H7 (cell line): ENCODE data around the gene COL3A1. TPM values are rescaled to one million over a fixed set of nuclear protein-coding genes. Genes with fewer than 3 reads are reported as not detected.

ENCODE experiments used
- DNase-seq: peaks from one replicate; pipeline ENCODE4 v3.0.0; 2012
- H3K27me3 ChIP-seq: 2 replicates; pipeline ENCODE4 v1.6.0; 2011; ENCODE audit warnings: mild to moderate bottlenecking, low read length; ENCODE audit not compliant: control insufficient read depth, insufficient read depth
- H3K36me3 ChIP-seq: replicated peaks from 2 replicates; pipeline ENCODE4 v1.5.1; 2011; ENCODE audit warnings: low read length; ENCODE audit not compliant: control insufficient read depth, insufficient read depth
- H3K4me3 ChIP-seq: 2 replicates; pipeline ENCODE4 v1.5.1; 2011; ENCODE audit warnings: low read depth, mild to moderate bottlenecking, control low read depth, low read length, moderate library complexity; ENCODE audit not compliant: insufficient read depth
- total RNA-seq: library from RNA; depleted of rRNA; stranded (reverse); fragments of >200 nt; shearing (Covaris generic); gene quantifications from 2 replicates; pipeline ENCODE4 v1.2.3, GENCODE V29; 2014; rRNA removed

The COL3A1 gene
- not detected in 2 replicates for total RNA-seq

DNA sequence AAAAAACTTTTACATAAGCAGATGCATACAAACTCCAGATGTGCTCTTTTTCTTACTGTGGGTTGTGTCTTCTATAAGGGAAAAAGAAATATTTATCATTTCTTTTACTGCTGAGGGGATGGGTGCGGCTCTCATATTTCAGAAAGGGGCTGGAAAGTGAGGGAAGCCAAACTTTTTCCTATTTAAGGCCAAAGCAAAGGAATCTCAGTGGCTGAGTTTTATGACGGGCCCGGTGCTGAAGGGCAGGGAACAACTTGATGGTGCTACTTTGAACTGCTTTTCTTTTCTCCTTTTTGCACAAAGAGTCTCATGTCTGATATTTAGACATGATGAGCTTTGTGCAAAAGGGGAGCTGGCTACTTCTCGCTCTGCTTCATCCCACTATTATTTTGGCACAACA is at the start of gene COL3A1:
Gene COL3A1 (plus strand): TSS at position 210 of the 400 bp plus-strand sequence. CDS start 117 bp downstream, at position 327.
- DNase-seq = no peak
- Histone ChIP-seq H3K27me3 (no peaks in the 10 kb centered on the region), H3K4me3 (no peak within 1 kb of the TSS), H3K36me3 (no peaks in the 10 kb centered on the region)

DNA sequence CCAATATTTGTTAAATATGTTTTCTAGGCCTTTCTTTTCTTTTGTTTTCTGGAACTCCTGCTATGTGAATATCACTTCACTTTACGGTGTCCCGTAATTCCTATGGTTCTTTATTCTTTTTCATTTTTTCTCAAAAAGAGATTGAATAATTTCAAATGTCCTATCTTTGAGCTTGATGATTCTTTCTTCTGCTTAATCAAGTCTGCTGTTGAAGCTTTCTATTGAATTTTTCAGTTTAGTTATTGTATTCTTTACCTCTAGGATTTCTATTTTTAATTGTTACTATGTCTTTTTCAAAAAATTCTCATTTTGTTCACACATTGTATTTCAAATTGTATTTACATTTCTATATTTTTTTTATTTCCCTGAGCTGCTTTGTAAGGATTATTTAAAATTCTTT is 45.5 kb upstream of the COL3A1 start:
- no peak for DNase-seq
- H3K4me3 ChIP-seq = no peak overlapping the region
- no peaks in the 10 kb centered on the region for H3K27me3 ChIP-seq
- no peaks in the 10 kb centered on the region for H3K36me3 ChIP-seq

DNA sequence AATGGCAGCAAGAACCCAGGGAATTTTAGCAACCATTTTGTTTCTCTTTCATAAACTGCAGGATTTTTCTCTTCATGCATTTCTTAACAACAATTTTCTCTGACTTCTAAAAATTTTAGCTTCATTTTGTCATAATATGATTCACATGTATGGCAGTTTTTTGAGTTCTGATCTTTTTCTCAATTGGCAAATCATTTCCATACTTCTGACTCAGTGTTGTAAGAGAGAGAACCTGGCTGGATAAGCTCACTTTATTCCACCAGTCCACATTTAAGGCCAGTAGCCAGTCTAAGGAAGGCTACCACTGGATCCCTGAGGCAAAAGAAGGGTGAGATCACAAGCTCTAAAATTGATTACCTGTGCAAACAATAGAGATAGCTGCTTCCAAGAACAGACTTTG is 42.8 kb upstream of the COL3A1 start:
- Histone ChIP-seq H3K27me3 (no peaks in the 10 kb centered on the region), H3K36me3 (no peaks in the 10 kb centered on the region), H3K4me3 (no peak overlapping the region)
- DNase-seq = no peak

DNA sequence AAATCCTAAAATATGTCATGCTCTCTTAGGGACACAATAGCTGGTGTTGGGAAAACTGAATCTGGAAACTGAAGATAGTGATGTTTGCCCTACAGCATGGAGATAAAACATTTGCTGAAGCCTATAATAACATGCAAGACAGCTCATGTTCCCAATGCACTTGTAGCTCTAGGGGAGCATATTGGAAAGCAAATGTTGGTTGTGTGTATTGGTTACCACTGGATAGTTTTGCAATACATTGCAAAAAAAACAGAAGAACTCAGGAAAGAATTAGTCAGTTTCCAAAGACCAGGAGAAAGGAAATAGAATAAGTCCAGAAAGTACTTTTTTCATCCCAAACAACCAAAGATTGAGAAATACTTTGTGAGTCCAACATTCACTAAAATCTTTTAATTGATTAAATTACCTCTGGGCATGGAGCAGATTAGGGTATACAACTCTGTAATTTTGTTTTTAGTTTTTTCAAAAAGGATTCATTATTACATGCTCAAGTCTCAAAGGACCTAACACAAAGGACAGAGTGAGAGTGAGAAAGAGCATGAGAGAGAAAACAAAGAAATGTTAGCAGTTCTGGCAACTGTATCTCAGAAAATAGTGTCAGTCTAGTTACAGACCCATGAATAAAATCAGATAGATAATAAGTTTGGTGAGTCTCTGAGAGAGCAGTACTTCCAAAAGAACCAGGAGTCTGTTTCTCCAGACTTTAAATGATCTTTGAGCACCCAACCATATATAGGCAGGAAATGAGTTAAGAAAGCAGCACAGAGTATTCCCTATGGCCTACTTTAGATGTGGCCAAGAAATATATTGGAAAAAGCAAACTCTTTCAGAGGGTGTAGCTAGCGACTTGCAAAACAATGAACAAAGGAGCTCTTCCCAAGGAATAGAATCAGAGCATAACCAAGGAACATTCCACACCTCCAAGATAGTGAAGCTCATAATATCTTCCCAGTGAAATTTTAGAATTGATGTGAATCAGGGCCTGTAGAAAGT is 36.6 kb upstream of the COL3A1 start:
- Histone ChIP-seq H3K36me3 (no peaks in the 10 kb centered on the region), H3K27me3 (no peaks in the 10 kb centered on the region), H3K4me3 (no peak overlapping the region)
- DNase-seq = no peak

DNA sequence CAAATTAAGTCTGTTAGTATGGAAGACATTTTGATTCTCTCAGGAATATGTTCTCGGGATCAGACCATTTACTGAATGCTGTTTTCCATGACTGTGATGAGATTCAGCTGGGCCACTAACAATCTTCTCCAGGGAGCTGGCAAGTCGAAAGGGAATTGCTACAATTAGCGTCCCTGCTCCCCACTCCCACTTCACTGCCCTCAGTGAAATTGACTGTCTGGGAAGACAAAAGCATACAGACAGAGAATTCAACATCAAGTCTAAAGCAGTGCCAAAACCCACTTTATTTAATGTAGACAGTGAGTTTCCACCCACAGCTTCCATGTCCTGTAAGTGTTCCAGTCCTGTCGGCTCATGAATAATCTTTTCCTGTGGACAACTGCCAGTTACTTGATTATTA is 34.0 kb upstream of the COL3A1 start:
- Histone ChIP-seq H3K4me3 (no peak overlapping the region), H3K27me3 (no peaks in the 10 kb centered on the region), H3K36me3 (no peaks in the 10 kb centered on the region)
- DNase-seq = no peak

DNA sequence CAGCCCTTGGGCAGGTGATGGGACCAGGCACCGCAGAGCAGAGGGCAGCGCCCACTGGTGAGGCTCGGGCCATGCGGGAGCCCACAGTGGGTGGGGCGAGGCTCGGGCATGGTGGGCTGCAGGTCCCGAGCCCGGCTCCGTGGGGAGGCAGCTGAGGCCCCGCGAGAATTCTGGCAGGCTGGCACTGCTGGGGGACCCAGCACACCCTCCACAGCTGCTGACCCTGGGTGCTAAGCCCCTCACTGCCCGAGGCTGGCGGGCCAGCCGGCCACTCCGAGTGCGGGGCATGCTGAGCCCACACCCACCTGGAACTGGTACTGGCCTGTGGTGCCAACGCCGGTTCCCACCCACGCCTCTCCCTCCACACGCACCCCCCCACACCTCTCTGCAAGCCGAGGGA is 29.7 kb upstream of the COL3A1 start:
- DNase-seq = no peak
- no peak overlapping the region for H3K4me3 ChIP-seq
- no peaks in the 10 kb centered on the region for H3K27me3 ChIP-seq
- H3K36me3 ChIP-seq = no peaks in the 10 kb centered on the region

DNA sequence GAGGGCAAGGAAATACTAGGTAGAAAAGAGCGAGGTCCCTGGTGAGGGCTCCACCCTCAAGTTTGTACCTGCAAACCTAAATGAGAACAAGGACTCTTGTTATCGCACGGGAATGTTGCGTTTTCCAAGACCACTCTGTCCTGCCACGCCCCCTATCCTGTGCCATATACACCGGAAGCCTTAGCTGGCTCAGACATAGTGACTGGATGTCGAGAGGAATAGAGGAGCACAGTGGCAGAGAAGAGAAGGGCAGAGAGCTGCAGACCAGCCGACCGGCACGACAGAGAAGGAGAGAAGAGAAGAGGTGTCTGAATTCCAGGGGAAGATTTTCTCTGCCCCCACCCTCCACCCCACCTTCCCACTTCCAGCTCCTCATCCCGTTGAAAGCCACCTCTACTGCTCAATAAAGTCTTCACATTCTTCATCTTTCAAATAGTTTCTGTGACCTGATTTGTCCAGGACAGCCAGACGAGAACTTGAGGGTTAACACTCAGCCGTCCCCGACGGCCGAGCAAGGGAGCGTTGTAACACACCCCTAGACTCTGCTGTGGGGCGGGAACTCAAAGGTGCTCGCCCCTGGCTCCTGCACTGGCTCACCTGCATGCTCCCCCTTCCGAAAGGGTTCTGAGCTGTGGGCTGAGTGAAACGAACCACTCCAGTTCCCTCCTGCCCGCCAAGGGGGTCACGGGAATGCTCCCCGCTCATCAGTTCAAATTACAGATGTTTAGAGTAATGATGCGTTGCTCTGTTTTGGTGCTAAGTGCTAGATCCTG is 24.9 kb upstream of the COL3A1 start:
- H3K4me3 ChIP-seq = no peak overlapping the region
- H3K27me3 ChIP-seq = no peaks in the 10 kb centered on the region
- no peak for DNase-seq

DNA sequence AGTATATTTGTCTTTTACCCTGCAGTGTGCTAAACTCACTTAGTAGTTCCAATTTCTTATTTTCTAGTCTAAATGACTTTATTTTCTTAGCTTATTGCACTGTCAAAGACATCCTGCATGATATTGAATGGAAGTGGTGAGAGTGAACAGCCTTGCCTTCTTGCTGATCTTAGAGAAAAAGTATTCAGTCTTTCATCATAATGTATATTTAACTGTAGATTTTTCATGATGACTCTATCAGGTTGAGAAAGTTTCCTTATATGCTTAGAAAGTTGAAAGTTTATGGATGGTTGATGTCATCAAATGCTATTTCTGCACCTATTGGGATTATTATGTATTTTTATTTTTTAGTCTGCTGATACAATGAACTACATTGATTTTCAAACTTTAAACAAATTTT is 21.3 kb upstream of the COL3A1 start:
- Histone ChIP-seq H3K36me3 (no peaks in the 10 kb centered on the region), H3K4me3 (no peak overlapping the region), H3K27me3 (no peaks in the 10 kb centered on the region)
- no peak for DNase-seq

More for the DNA sequence above, 24.9 kb upstream of the COL3A1 start:
- no peaks in the 10 kb centered on the region for H3K36me3 ChIP-seq

DNA sequence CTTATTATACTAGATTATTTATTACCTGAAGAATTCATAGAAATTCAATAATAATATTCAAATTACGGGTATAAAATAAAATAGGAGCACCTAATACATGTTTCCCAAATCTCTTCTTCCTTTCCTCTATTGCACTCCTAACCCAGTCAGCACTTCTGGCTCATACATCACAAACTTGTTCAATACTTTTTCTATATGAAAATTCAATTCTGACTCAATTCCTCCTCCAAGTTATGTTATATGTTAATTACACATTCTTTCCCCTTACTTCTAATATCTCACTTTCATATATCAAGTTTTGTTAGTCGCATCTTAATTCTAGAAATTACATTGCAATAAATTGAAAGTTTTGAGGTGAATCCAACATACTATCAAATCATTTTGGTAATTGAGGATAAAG is 17.9 kb upstream of the COL3A1 start:
- Histone ChIP-seq H3K27me3 (no peaks in the 10 kb centered on the region), H3K4me3 (no peak overlapping the region), H3K36me3 (no peaks in the 10 kb centered on the region)
- DNase-seq = no peak

DNA sequence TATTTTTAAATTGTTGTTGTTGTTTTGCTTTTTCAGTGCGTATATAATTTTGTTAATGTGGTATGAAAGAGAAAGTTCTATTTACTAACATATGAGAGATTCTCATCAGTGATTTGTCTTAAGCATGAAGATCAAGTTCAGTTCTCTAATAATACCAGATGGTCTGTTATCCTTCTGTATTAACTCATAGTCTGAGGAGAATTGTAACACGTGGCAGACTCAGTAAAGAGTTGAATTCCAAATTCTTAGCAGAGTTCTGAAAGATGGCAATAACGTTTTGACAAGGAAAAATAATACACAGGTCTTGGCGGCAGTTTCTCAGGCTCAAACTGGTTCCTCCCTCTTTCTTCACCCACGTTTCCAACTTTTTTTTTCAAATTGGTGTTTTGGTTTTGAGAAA is 17.2 kb upstream of the COL3A1 start:
- no peak for DNase-seq
- H3K4me3 ChIP-seq = no peak overlapping the region

DNA sequence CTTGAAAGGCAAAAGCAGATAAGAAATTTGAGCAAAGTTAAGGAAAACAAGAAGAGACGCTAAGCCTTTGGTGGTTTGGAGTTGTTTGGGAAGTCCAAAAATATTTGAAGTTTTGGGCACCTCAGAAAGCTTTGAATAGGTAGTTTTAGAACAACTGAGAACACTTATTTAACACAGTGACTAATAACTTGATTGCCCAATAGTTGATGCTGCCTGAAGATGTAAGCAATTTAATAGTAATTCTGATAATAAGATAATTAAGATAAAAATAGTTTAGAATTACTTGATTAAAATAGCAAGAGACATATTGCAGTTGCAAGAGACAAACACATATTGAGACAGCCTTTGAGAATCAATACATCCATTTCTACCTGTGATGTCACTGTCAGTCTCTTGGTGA is 16.5 kb upstream of the COL3A1 start:
- H3K27me3 ChIP-seq = no peaks in the 10 kb centered on the region
- no peak for DNase-seq
- no peaks in the 10 kb centered on the region for H3K36me3 ChIP-seq
- H3K4me3 ChIP-seq = no peak overlapping the region

More for the DNA sequence above, 17.2 kb upstream of the COL3A1 start:
- Histone ChIP-seq H3K36me3 (no peaks in the 10 kb centered on the region), H3K27me3 (no peaks in the 10 kb centered on the region)

DNA sequence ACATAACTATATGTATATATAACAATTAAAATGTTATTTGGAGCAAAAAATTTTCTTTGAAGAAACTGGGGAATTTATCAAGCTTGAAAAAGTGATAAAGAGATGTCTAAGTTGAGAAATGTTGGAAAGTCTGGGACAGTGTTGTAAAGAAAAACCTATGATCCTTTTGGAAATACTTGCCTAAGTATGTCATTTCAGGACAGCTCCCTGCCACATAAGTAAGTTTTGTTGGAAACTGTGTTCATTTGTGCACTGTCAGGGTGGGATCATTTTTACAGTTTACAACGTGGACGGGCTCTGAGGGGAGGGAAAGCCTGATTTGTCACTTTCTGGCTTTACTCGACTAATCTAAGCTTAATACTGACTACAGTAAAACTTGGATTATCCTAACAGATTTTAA is 10.4 kb upstream of the COL3A1 start:
- no peaks in the 10 kb centered on the region for H3K27me3 ChIP-seq
- no peak overlapping the region for H3K4me3 ChIP-seq
- no peak for DNase-seq

DNA sequence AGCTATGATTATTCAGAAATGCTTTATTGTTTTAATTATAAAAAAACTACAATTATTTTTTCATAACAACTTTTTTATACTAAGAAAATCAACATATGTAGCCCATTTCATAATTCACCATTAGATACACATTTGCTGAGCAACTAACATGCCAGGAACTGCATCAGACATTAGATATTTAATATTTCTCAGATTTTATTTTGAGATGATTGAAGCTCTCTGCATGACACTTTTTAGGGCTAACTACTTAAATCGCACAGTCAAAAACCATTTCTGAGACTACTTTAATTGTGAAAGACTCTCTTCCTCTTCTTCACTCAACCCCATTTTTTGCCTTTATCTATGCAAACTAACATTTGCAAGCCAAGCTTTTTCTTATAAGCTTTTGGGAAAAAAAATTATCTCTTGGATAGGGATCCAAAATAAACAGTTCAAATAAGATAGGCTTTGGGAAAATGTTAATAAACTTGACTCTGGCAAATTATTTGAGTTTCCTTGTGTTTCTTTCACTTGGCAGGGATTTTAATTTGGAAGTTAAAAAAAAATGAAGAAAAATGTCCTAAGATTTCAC is 9.1 kb upstream of the COL3A1 start:
- no peaks in the 10 kb centered on the region for H3K27me3 ChIP-seq

More for the DNA sequence above, 10.4 kb upstream of the COL3A1 start:
- H3K36me3 ChIP-seq = no peaks in the 10 kb centered on the region

DNA sequence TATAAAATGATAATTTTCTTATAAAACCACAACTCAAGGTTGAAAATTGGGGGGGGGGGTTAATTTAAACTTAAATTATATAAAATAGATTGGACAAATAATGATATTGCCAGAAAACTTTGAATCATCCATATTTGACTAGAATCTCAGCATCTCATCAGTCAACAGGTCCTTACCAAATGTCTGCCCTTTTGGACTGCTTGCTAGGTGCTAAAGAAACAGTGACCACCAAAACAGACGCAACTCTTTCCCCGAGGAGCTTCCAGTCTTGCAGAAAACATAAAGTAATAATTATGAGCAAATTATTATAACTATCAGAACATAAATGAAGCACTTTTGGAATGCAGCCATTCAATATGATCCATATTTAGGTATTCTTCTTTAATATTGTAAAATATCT is 8.6 kb upstream of the COL3A1 start:
- DNase-seq = no peak
- no peak overlapping the region for H3K4me3 ChIP-seq
- no peaks in the 10 kb centered on the region for H3K27me3 ChIP-seq
- no peaks in the 10 kb centered on the region for H3K36me3 ChIP-seq

More for the DNA sequence above, 9.1 kb upstream of the COL3A1 start:
- Histone ChIP-seq H3K36me3 (no peaks in the 10 kb centered on the region), H3K4me3 (no peak overlapping the region)
- DNase-seq = no peak
